Measurements from ENCODE around the gene CXCL8. TPM values are rescaled to one million over a fixed set of nuclear protein-coding genes. Genes with fewer than 3 reads are reported as not detected.

CXCL8 gene
- total and polyA plus RNA-seq, 12 donors, result 0.28 to 3.4 (median 1.7) TPM

- Histone ChIP-seq H3K4me1 (replicated peaks in 1 of 2) (peaks cover 0 to 49% of the 10 kb centered on the region in 2 donors), H3K27me3 (no peaks in the 10 kb centered on the region), H3K9me3 (replicated peaks in 1 of 3) (no peaks in the 10 kb centered on the region), H3K27ac (no peak overlapping the region), H3K36me3 (replicated peaks in 1 of 2) (no peaks in the 10 kb centered on the region), H3K4me3 (no peak overlapping the region)
- 81 to 84% (median 84%) methylated on average over 3 of the region's 3 CpGs for WGBS, 4 donors
- TF ChIP-seq POLR2A (IDR thresholded peaks at IDR 0.05) (no peak), CTCF (IDR thresholded peaks at IDR 0.05) (no peak)
- intact Hi-C loops (cut with DNase I), result loop anchor here in 1 of 2 donors (10.0 kb wide), 1 partner anchor 404 kb away; no protein-coding TSS in a partner anchor
- DNase-seq, result no peak
Measured at GRCh38 chr4:73730867-73731266, 9.5 kb upstream of the CXCL8 start.

GRCh38 chr4:73731968-73732610 is 8.3 kb upstream of the CXCL8 start:
- Histone ChIP-seq H3K4me3 (no peak overlapping the region), H3K27me3 (no peaks in the 10 kb centered on the region), H3K4me1 (replicated peaks in 1 of 2) (peaks cover 0 to 41% of the 10 kb centered on the region in 2 donors), H3K27ac (peak overlapping the region in 1 of 5 donors; percentile 26), H3K36me3 (replicated peaks in 1 of 2) (no peaks in the 10 kb centered on the region), H3K9me3 (replicated peaks in 1 of 3) (no peaks in the 10 kb centered on the region)
- 65 to 75% (median 72%) methylated on average over 8 of the region's 8 CpGs for WGBS, 4 donors
- TF ChIP-seq POLR2A (IDR thresholded peaks at IDR 0.05) (no peak), CTCF (IDR thresholded peaks at IDR 0.05) (no peak)
- intact Hi-C loops (cut with DNase I), result loop anchor here in 1 of 2 donors (10.0 kb wide), 1 partner anchor 403 kb away; no protein-coding TSS in a partner anchor
- peak in 2 of 7 donors; percentile 31 to 35 for DNase-seq

GRCh38 chr4:73732759-73733431 is 7.5 kb upstream of the CXCL8 start:
- no peak for DNase-seq
- Histone ChIP-seq H3K27me3 (no peaks in the 10 kb centered on the region), H3K4me3 (no peak overlapping the region), H3K4me1 (replicated peaks in 1 of 2) (peaks cover 0 to 41% of the 10 kb centered on the region in 2 donors), H3K27ac (peak overlapping the region in 1 of 5 donors; percentile 26), H3K9me3 (replicated peaks in 1 of 3) (no peaks in the 10 kb centered on the region), H3K36me3 (replicated peaks in 1 of 2) (no peaks in the 10 kb centered on the region)
- intact Hi-C loops (cut with DNase I), result loop anchor here in 1 of 2 donors (10.0 kb wide), 1 partner anchor 402 kb away; no protein-coding TSS in a partner anchor
- 65 to 78% (median 70%) methylated on average over 1 of the region's 1 CpG for WGBS, 4 donors
- TF ChIP-seq POLR2A (IDR thresholded peaks at IDR 0.05) (no peak), CTCF (IDR thresholded peaks at IDR 0.05) (no peak)

- no peak for TF ChIP-seq CTCF (IDR thresholded peaks at IDR 0.05)
- no peak for TF ChIP-seq POLR2A (IDR thresholded peaks at IDR 0.05)
- no peak for DNase-seq
- WGBS, 4 donors, result 22 to 45% (median 39%) methylated on average over 2 of the region's 2 CpGs
- no peaks in the 10 kb centered on the region for H3K27me3 ChIP-seq
- H3K4me1 ChIP-seq (replicated peaks in 1 of 2), result peaks cover 0 to 41% of the 10 kb centered on the region in 2 donors
- no peaks in the 10 kb centered on the region for H3K36me3 ChIP-seq (replicated peaks in 1 of 2)
- intact Hi-C loops (cut with DNase I), result loop anchor here in 1 of 2 donors (10.0 kb wide), 1 partner anchor 400 kb away; no protein-coding TSS in a partner anchor
- H3K27ac ChIP-seq, result peak overlapping the region in 2 of 5 donors; percentile 36 to 46
- H3K9me3 ChIP-seq (replicated peaks in 1 of 3), result no peaks in the 10 kb centered on the region
- H3K4me3 ChIP-seq, result no peak overlapping the region
Measured at GRCh38 chr4:73734530-73735001, 5.8 kb upstream of the CXCL8 start.
